Measurements from ENCODE around the gene CTTNBP2NL.

DNA sequence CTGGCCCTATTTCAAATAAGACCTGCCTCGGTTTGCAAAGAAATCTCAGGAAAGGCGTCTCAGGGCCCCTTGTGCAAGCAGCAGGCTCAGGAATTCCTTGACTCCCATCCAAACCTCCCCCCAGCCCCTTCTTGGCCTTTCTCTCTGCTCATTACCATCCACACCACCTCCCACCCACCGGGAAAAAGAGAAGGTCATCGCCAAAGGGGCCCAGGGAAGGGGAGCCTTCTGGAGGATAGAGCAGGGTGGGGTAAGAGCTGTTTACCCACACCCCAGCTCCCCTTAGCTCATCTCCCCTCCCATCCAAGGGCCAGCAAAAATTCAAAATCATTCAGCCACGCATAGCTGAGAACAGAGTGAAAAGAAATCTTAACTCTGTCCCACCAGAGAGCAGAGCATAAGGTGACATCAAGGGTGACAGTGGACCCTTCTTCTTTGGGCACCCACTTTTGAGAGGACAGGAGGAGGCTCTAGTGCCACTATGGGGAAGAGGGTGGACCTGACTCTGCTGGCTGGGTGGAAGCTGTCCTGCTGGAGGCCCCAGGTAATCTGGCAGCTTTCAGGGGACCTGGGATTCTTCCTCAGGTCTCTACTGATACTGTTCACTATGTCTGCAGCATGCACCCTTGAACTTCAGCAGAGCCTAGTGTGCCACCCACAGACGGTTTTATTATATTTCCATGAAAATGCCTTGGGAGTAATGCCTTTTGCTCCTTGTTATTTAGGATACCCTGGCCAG is 108.8 kb downstream of the CTTNBP2NL start:
- TF ChIP-seq, protein P1, sequence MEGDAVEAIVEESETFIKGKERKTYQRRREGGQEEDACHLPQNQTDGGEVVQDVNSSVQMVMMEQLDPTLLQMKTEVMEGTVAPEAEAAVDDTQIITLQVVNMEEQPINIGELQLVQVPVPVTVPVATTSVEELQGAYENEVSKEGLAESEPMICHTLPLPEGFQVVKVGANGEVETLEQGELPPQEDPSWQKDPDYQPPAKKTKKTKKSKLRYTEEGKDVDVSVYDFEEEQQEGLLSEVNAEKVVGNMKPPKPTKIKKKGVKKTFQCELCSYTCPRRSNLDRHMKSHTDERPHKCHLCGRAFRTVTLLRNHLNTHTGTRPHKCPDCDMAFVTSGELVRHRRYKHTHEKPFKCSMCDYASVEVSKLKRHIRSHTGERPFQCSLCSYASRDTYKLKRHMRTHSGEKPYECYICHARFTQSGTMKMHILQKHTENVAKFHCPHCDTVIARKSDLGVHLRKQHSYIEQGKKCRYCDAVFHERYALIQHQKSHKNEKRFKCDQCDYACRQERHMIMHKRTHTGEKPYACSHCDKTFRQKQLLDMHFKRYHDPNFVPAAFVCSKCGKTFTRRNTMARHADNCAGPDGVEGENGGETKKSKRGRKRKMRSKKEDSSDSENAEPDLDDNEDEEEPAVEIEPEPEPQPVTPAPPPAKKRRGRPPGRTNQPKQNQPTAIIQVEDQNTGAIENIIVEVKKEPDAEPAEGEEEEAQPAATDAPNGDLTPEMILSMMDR (IDR thresholded peaks at IDR 0.05): no peak
- no peak for TF ChIP-seq POLR2A (IDR thresholded peaks at IDR 0.05)
